K562 (cell line): ENCODE measurements around the gene KCNQ5.

Source experiments
- CEBPB ChIP-seq: fragments of 450-650 bp; IDR thresholded peaks from 2 replicates; pipeline ENCODE4 v1.6.1; 2016; ENCODE audit warnings: missing genetic modification characterization, missing compliant biosample characterization
- TRIM25 ChIP-seq: fragments of 450-650 bp; IDR thresholded peaks from 2 replicates; pipeline ENCODE4 v1.7.0; 2016; ENCODE audit warnings: borderline replicate concordance
- YY1 ChIP-seq, 3 experiments: IDR thresholded peaks; 2 replicates each; pipeline ENCODE4 v1.6.1; 2011; ENCODE audit warnings: low read length in 2 of 3, mild to moderate bottlenecking in 2 of 3, moderate library complexity in 2 of 3, borderline replicate concordance in 1 of 3, control low read depth in 1 of 3, low read depth in 1 of 3; ENCODE audit not compliant: insufficient read depth in 3 of 3, insufficient replicate concordance in 2 of 3, control insufficient read depth in 1 of 3, insufficient read length in 1 of 3; ENCODE audit errors: extremely low read depth in 1 of 3

- TF ChIP-seq TRIM25 (no peak), YY1 (IDR thresholded peaks at IDR 0.05; ENCODE audit: borderline replicate concordance in 1 of 3, control insufficient read depth in 1 of 3, extremely low read depth in 1 of 3, insufficient read depth in 3 of 3, insufficient read length in 1 of 3, insufficient replicate concordance in 2 of 3, low read depth in 1 of 3, low read length in 2 of 3) (no peak), CEBPB (tag) (no peak)
These were observed 247.8 kb downstream of the KCNQ5 start for GRCh38 chr6:72869621-72870020.
